Thyroid gland (tissue), 4 donors: ENCODE measurements around the gene APOL4.

Experiments
- POLR2A ChIP-seq, 2 donors: fragments of 450-650 bp; IDR thresholded peaks; one replicate each; pipeline ENCODE4 v1.6.1; 2017; ENCODE audit warnings: antibody characterized with exemption in 2 of 2, mild to moderate bottlenecking in 2 of 2, moderate library complexity in 1 of 2
- TF ChIP-seq, protein P1 (sequence below), 6 experiments: fragments of 200-600 bp in 3 of 6; fragments of 450-650 bp in 3 of 6; sonication (generic) in 3 of 6; IDR thresholded peaks; one replicate each; pipeline ENCODE4 v1.5.1; 2016 to 2019; ENCODE audit warnings: antibody characterized with exemption in 6 of 6, mild to moderate bottlenecking in 2 of 6, inconsistent platforms in 1 of 6, moderate library complexity in 1 of 6

DNA sequence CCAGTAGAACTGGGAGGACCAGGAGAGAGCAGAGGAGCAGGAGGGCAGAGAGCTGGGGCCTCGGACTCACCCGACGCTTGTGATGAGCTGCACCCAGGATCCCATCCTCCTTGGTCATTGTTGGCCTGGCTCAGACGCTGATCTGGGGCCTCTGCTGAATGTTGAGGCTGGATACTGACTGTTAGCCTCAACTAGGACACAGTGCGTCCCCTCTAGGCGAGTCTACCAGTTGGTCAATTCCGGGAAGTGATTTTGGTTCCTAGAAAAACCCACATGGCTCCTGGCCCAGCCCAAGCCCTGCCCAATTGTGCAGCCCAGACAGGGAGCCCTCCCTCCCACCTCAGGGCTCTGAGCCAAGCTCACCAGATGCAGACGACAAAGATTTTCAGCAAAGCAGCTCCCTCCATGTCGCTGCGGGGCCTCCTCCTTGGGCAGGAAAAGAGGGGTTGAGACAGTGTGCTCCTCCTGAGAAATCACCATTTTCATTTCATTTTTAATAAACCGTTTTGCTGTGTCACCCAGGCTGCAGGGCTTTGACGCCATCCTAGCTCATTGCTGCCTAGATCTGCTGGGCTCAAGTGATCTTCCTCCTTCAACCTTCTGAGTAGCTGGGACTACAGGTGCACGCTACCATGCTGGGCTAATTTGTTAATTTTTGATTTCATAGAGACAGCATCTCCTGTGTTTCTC is at the start of gene APOL4:
- TF ChIP-seq, protein P1, sequence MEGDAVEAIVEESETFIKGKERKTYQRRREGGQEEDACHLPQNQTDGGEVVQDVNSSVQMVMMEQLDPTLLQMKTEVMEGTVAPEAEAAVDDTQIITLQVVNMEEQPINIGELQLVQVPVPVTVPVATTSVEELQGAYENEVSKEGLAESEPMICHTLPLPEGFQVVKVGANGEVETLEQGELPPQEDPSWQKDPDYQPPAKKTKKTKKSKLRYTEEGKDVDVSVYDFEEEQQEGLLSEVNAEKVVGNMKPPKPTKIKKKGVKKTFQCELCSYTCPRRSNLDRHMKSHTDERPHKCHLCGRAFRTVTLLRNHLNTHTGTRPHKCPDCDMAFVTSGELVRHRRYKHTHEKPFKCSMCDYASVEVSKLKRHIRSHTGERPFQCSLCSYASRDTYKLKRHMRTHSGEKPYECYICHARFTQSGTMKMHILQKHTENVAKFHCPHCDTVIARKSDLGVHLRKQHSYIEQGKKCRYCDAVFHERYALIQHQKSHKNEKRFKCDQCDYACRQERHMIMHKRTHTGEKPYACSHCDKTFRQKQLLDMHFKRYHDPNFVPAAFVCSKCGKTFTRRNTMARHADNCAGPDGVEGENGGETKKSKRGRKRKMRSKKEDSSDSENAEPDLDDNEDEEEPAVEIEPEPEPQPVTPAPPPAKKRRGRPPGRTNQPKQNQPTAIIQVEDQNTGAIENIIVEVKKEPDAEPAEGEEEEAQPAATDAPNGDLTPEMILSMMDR (IDR thresholded peaks at IDR 0.05): no peak
- no peak for TF ChIP-seq POLR2A (IDR thresholded peaks at IDR 0.05)
